ENCODE measurements around the gene ENOX1. TPM values are rescaled to one million over a fixed set of nuclear protein-coding genes. Genes with fewer than 3 reads are reported as not detected.

ENOX1 gene
- total RNA-seq, 1 experiment from 2014 or later = 1.8 TPM

DNA sequence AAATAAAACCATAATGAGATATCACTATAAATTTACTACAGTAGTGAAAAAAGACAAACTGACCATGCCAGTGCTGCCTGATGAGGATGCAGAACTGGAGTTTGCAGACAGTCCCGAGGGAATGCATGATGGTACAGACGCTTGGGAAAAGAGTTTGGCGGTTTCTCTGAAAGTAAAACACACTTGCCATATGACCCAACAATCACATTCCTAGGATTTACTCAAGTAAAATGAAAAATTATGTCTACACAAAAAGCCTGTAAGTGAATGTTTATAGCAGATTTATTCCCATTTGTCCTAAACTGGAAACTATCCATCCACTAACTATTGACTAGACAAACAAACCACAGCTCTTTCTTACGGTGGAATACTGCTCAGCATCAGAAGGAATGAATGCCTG lies 492.4 kb downstream of the ENOX1 start:
- Mint-ChIP-seq H3K9me3 (ENCODE audit: unreplicated experiment) (no peaks in the 10 kb centered on the region), H3K36me3 (ENCODE audit: insufficient read depth, unreplicated experiment) (no peaks in the 10 kb centered on the region), H3K27ac (ENCODE audit: low read depth, unreplicated experiment) (no peak overlapping the region), H3K4me3 (ENCODE audit: unreplicated experiment) (no peak overlapping the region), H3K4me1 (ENCODE audit: insufficient read depth, unreplicated experiment) (peaks cover 18% of the 10 kb centered on the region), H3K27me3 (ENCODE audit: insufficient read depth, unreplicated experiment) (no peaks in the 10 kb centered on the region)
- BruUV-seq (replicated peaks) = no TSS peak
- CTCF ChIA-PET = interaction anchor here (0.7 kb wide), 1 partner anchor 67 kb away, joined by 3 read pairs; no protein-coding TSS in a partner anchor
- no peak for DNase-seq (ENCODE audit: unreplicated experiment)
- TF ChIP-seq, protein P1, sequence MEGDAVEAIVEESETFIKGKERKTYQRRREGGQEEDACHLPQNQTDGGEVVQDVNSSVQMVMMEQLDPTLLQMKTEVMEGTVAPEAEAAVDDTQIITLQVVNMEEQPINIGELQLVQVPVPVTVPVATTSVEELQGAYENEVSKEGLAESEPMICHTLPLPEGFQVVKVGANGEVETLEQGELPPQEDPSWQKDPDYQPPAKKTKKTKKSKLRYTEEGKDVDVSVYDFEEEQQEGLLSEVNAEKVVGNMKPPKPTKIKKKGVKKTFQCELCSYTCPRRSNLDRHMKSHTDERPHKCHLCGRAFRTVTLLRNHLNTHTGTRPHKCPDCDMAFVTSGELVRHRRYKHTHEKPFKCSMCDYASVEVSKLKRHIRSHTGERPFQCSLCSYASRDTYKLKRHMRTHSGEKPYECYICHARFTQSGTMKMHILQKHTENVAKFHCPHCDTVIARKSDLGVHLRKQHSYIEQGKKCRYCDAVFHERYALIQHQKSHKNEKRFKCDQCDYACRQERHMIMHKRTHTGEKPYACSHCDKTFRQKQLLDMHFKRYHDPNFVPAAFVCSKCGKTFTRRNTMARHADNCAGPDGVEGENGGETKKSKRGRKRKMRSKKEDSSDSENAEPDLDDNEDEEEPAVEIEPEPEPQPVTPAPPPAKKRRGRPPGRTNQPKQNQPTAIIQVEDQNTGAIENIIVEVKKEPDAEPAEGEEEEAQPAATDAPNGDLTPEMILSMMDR (IDR thresholded peaks at IDR 0.05; ENCODE audit: unreplicated experiment) = no peak
- POLR2A ChIA-PET = interaction anchor here (0.7 kb wide), 1 partner anchor 402 kb away, joined by 3 read pairs; no protein-coding TSS in a partner anchor
- intact Hi-C loops (cut with micrococcal nuclease) = no loop called here

GRCh38 chr13:43293986-43294385 lies 492.8 kb downstream of the ENOX1 start:
- no peak for DNase-seq (ENCODE audit: unreplicated experiment)
- H3K4me3 Mint-ChIP-seq (ENCODE audit: unreplicated experiment) = no peak overlapping the region
- H3K27me3 Mint-ChIP-seq (ENCODE audit: insufficient read depth, unreplicated experiment) = no peaks in the 10 kb centered on the region
- H3K9me3 Mint-ChIP-seq (ENCODE audit: unreplicated experiment) = no peaks in the 10 kb centered on the region
- intact Hi-C loops (cut with micrococcal nuclease) = no loop called here
- no TSS peak for BruUV-seq (replicated peaks)
- TF ChIP-seq, protein P1 (IDR thresholded peaks at IDR 0.05; ENCODE audit: unreplicated experiment) = no peak
- H3K27ac Mint-ChIP-seq (ENCODE audit: low read depth, unreplicated experiment) = no peak overlapping the region
- no peaks in the 10 kb centered on the region for H3K36me3 Mint-ChIP-seq (ENCODE audit: insufficient read depth, unreplicated experiment)
- H3K4me1 Mint-ChIP-seq (ENCODE audit: insufficient read depth, unreplicated experiment) = peaks cover 13% of the 10 kb centered on the region
- ChIA-PET CTCF (interaction anchor here (0.6 kb wide), 1 partner anchor 249 kb away, joined by 3 read pairs; no protein-coding TSS in a partner anchor), POLR2A (interaction anchor here (0.7 to 1.0 kb wide), 2 partner anchors 8 to 402 kb away, joined by 3 read pairs; no protein-coding TSS in a partner anchor)

GRCh38 chr13:43293561-43293960 lies 493.2 kb downstream of the ENOX1 start:
- DNase-seq (ENCODE audit: unreplicated experiment) = no peak
- TF ChIP-seq, protein P1 (IDR thresholded peaks at IDR 0.05; ENCODE audit: unreplicated experiment) = no peak
- ChIA-PET CTCF (interaction anchor here (0.6 kb wide), 1 partner anchor 249 kb away, joined by 3 read pairs; no protein-coding TSS in a partner anchor), POLR2A (interaction anchor here (1.0 kb wide), 1 partner anchor 8 kb away, joined by 3 read pairs; no protein-coding TSS in a partner anchor)
- intact Hi-C loops (cut with micrococcal nuclease) = no loop called here
- H3K4me3 Mint-ChIP-seq (ENCODE audit: unreplicated experiment) = no peak overlapping the region
- peaks cover 9% of the 10 kb centered on the region for H3K4me1 Mint-ChIP-seq (ENCODE audit: insufficient read depth, unreplicated experiment)
- H3K36me3 Mint-ChIP-seq (ENCODE audit: insufficient read depth, unreplicated experiment) = no peaks in the 10 kb centered on the region
- no TSS peak for BruUV-seq (replicated peaks)
- no peaks in the 10 kb centered on the region for H3K27me3 Mint-ChIP-seq (ENCODE audit: insufficient read depth, unreplicated experiment)
- no peak overlapping the region for H3K27ac Mint-ChIP-seq (ENCODE audit: low read depth, unreplicated experiment)
- H3K9me3 Mint-ChIP-seq (ENCODE audit: unreplicated experiment) = no peaks in the 10 kb centered on the region

DNA sequence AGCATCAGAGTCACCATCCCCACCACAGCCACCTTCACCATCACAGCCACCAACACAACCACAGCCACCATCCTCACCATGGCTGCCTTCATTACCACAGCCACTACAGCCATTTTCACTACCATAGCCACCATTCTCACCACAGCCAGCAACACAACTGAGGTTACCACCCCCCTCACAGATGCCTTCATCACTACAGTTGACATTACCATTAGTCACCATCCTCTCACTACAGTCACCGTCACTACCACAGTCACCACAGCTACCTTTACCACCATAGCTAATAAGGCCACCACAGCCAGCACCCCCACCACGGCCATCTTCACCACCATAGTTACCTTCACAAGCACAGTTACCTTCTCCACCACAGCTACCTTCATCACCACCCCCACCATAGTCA lies 493.8 kb downstream of the ENOX1 start:
- CTCF ChIA-PET = interaction anchor here (0.6 kb wide), 1 partner anchor 171 kb away, joined by 4 read pairs; no protein-coding TSS in a partner anchor

More for the DNA sequence above, 493.8 kb downstream of the ENOX1 start:
- Mint-ChIP-seq H3K4me3 (ENCODE audit: unreplicated experiment) (no peak overlapping the region), H3K36me3 (ENCODE audit: insufficient read depth, unreplicated experiment) (no peaks in the 10 kb centered on the region), H3K4me1 (ENCODE audit: insufficient read depth, unreplicated experiment) (peaks cover 6% of the 10 kb centered on the region), H3K27me3 (ENCODE audit: insufficient read depth, unreplicated experiment) (no peaks in the 10 kb centered on the region), H3K9me3 (ENCODE audit: unreplicated experiment) (no peaks in the 10 kb centered on the region), H3K27ac (ENCODE audit: low read depth, unreplicated experiment) (no peak overlapping the region)
- DNase-seq (ENCODE audit: unreplicated experiment) = no peak
- no TSS peak for BruUV-seq (replicated peaks)
- TF ChIP-seq, protein P1 (IDR thresholded peaks at IDR 0.05; ENCODE audit: unreplicated experiment) = no peak
- intact Hi-C loops (cut with micrococcal nuclease) = no loop called here
- POLR2A ChIA-PET = interaction anchor here (1.0 kb wide), 1 partner anchor 9 kb away, joined by 3 read pairs; no protein-coding TSS in a partner anchor

All from MCF 10A (cell line).